Measurements from ENCODE around the gene PLK5.
"Not testable (repeated sequence)": the region's sequence is repeated elsewhere in the genome, so short reads cannot be mapped to it uniquely, and the experiment has no call there.

Gene PLK5

DNA sequence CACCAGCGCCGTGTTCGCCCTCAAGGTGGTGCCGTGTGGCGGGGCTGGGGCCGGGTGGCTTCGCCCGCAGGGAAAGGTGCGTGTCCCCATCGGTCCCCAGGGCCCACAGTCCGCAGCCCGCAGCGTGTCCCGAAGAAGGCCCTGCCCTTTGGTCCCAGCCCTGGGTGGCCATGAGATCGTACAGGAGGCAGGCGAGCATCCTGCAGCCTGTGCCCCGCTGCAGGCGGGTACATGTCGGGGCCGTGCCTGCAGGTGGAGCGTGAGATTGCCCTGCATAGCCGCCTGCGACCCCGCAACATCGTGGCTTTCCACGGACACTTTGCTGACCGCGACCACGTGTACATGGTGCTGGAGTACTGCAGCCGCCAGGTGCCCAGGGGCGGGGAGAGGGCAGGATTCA lies 1.5 kb downstream of the PLK5 start:
- no peak for DNase-seq (ENCODE audit: low spot score)

DNA sequence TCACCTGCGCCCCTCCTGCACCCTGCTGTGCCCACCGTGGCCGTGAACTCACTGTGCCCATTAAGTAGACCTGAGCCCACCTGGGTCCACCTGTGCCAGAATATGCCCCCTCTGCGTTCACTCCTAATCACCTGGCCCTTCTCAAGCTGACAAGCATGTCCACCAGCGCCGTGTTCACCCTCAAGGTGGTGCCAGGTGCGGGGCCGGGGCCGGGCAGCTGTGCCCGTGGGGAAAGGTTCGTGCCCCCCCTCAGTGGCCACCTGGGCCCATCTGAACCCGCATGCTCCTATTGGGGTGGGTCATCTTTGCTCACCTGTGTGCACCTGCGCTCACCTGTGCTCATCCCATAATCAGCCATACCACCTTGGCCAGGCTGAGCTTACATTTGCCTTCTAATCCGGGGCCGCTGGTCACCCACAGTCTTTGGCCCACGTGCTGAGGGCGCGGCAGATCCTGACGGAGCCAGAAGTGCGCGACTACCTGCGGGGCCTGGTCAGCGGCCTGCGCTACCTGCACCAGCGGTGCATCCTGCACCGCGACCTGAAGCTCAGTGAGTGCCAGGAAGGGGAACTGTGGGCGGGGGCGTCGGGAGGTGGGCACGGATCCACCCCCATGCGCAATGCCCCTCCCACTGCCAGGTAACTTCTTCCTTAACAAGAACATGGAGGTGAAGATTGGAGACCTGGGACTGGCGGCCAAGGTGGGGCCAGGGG lies 2.3 kb downstream of the PLK5 start:
- no peak for DNase-seq (ENCODE audit: low spot score)

DNA sequence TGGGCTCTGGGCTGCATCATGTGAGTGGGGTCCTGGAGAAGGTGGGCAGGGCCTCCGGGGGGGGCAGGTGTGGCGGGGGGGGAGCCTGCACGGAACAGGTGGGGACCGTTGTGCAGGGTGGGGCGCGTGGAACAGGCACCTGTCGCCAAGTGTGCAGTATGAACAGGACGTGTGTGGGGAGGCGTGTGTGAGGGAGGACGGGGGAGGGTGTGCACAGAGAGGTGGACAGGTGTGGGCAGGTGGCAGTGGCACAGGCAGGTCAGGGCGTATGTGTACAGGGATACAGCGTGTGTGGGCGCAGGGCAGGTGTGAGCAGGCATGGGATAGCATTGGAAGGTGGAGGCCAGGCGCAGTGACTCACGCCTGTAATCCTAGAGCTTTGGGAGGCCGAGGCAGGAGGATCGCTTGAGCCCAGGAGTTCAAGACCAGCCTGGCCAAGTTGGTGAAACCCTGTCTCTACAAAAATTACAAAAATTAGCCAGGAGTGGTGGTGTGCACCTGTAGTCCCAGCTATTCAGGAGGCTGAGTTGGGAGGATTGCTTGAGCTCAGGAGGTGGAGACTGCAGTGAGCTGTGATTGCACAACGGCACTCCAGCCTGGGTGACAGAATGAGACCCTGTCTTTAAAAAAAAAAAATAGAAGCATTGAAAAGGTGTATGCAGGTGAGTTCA lies 3.2 kb downstream of the PLK5 start:
- DNase-seq (ENCODE audit: low spot score), result no peak

DNA sequence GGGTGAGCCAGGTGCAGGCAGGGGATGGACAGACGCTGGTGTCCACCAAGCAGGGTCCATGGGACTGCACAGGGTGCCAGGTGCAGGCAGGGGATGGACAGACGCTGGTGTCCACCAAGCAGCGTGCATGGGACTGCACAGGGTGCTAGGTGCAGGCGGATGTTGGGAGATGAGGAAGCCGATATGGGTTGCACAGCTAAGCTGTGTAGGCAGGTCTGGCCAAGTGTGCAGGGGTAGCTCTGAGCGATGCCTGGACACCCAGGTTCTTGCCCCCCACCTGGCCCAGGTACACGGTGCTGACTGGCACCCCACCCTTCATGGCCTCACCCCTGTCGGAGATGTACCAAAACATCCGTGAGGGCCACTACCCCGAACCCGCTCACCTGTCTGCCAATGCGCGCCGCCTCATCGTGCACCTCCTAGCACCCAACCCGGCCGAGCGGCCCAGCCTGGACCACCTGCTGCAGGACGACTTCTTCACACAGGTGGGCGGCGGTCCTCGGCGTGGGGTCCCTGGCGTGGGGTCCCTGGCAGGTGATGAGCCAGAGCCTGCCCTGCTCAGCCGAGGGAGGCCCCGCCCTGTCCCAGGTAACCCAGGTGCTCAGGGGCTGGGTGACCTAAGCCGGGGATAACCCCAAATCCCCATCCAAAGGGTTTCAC lies 3.9 kb downstream of the PLK5 start:
- no peak for DNase-seq (ENCODE audit: low spot score)

DNA sequence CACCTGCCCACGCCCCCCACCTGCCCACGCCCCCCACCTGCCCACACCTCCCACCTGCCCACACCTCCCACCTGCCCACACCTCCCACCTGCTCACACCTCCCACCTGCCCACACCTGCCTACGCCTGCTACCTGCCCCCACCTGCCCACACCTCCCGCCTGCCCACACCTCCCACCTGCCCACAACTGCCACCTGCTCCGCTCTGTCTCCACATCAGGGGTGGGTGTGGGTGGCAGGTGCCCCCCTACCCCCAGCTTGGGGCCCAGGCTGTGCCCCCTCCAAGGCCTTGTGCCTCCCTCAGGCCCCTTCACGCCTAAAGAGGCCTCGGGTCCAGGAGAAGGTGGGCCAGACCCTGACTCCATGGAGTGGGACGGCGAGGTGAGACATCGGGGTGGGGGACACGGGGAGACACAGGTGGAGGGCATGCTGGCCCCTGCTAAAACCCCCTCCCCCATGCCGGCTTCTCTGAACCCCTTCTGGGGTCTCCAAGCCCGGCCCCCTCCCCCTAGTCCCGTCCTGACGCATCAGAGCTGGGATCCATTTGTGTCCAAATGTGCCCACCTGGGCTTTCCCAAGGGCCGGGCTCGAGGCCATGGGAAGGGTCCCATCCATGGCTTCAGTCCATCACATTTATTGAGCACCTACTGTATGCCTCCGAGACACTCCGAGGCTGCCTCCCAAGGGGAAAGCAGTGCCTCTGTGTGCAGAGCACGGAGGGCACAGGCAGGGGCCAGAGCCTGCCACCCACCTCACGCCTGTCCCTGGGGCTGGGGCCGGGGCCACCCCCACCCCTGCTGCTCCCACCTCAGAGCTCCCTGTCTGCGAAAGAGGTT lies 4.9 kb downstream of the PLK5 start:
- DNase-seq (ENCODE audit: low spot score), result no peak

DNA sequence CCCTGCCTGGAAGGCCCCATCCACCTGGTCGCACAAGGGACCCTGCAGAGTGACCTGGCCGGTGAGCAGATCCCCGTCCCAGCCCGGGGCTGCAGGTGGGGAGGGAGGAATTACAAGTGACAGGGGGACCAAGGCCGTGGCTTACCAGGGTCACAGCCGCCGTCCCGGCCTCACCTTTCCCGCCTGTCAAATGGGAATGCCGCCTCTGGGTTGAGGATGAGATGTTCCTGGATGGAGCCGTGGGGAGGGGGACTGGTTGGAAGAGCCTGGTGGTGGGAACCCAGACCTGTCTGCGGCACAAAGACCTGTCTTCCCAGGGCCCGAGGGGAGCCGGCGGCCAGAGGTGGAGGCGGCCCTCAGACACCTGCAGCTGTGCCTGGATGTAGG lies 5.5 kb downstream of the PLK5 start:
- no peak for DNase-seq (ENCODE audit: low spot score)

DNA sequence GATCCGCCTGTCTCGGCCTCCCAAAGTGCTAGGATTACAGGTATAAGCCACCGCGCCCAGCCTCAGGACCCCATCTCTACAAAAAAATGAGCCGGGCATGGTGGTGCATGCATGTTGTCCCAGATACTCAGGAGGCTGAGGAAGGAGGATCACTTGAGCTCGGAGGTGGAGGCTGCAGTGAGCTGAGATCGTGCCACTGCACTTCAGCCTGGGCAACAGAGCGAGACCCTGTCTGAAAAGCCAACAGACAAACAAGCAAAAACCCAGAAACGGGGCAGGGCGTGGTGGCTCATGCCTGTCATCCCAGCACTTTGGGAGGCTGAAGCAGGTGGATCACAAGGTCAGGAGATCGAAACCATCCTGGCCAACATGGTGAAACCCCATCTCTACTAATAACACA lies 7.0 kb downstream of the PLK5 start:
- DNase-seq (ENCODE audit: low spot score), result not testable (repeated sequence)

DNA sequence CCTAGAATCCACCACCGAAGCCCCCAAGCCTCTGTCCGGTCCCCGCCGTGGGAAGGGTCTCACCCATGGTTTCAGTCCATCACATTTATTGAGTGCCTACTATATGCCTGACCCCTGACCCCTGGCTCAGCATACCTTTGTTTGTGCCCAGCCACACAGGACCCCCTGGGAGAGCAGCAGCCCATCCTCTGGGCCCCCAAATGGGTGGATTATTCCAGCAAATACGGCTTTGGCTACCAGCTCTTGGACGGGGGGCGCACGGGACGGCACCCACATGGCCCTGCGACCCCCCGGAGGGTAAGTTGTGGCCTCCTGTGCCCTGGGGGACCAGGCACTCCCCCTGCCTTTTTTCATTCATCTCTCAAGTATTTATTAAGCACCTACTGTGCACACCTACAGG lies 7.7 kb downstream of the PLK5 start:
- DNase-seq (ENCODE audit: low spot score), result no peak

DNA sequence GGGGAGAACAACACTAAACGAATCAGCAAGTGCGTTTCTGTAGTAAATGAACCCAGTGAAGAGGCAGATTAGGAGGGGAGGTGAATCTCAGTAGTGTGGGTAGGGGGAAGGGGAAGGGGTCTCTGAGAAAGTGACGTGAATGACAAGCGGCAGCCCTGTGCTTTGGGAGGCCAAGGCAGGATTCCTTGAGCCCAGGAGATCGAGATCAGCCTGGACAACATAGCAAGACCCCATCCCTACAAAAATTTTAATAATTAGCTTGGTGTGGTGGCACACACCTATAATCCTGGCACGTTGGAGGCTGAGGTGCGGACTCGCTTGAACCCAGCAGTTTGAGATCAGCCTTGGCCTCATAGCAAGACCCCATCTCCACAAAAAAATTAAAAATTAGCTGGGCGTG lies 8.1 kb downstream of the PLK5 start:
- DNase-seq (ENCODE audit: low spot score), result no peak

DNA sequence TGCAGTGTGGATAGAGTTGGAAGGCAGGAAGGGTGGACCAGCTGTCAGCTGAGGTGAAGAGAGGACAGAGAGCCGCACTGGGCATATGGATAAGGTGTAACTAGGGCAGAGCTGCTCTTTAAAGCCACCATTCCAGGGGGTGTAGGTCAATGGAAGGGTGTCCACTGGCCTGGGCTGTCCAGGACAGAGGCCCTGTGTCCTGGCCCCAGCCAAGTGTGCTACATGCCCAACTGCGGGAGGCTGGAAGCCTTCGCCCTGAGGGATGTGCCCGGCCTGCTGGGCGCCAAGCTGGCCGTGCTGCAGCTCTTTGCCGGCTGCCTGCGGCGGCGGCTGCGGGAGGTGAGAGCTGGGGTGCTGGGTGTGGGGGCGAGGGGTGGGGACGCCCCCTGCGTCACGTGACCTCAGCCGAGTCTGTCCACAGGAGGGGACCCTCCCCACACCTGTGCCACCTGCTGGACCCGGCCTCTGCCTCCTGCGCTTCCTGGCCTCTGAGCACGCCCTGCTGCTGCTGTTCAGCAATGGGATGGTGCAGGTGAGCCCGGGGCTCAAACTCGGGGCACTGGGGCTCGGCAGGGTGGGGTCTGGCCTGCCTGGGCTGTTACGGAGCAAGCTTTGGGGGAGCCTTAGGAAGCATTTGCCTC lies 9.8 kb downstream of the PLK5 start:
- DNase-seq (ENCODE audit: low spot score), result no peak

DNA sequence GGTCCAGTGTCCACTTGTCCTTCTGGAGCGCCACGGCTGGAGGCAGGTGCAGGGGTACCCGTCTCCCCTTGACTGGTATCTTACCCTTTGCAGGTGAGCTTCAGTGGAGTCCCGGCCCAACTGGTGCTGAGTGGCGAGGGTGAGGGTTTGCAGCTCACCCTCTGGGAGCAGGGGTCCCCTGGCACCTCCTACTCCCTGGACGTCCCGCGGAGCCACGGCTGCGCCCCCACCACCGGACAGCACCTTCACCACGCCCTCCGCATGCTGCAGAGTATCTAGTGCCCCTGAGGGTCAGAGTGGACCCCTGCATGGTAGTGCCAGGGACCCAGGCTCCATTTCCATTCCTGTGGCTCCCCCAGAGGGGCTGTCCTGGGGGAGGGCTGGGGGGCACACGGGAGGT lies 11.1 kb downstream of the PLK5 start:
- no peak for DNase-seq (ENCODE audit: low spot score)

DNA sequence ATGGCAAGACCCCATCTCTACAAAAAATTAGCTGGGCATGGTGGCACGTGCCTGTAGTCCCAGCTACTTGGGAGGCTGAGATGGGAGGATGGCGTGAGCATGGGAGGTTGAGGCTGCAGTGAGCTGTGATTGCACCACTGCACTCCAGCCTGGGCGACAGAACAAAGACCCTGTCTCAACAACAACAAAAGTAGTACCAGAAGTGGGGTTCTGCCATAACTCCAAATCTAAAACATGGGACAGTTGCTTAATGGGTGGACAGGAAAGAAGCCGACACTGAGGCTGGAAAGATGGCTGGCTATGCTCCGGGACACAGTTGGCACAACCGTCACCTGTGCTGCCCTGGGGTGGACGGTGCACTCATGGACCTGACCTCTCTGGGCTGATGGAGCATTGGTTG lies 11.8 kb downstream of the PLK5 start:
- not testable (repeated sequence) for DNase-seq (ENCODE audit: low spot score)

DNA sequence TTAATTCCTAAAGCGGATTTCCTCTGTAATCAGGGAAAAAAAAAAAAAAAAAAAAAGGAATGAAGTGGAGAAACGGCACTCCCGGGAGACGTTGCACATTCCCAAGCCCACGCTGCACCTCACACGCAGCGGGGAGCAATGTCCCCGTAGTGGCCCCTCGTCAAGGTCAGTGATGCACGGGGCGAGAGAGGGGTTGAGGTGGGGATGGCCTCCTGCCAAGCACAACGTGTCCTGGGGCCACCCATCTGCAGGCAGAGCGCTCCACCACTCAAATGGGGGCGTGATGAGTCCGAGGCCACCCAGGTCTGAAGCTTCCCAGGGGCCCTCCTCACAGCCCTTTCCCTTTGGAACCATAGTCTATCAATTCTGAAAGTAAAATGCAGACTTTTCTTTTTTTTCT lies 15.1 kb downstream of the PLK5 start:
- DNase-seq (ENCODE audit: low spot score), result no peak

DNA sequence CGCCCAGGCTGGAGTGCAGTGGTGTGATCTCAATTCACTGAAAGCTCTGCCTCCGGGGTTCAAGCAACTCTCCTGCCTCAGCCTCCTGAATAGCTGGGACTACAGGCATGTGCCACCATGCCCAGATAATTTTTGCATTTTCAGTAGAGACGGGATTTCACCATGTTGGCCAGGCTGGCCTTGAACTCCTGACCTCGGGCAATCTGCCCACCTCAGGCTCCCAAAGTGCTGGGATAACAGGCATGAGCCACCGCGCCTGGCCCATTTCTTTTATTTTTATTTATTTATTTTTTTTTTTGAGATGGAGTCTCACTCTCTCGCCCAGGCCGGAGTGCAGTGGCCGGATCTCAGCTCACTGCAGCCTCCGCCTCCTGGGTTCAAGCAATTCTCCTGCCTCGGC lies 15.9 kb downstream of the PLK5 start:
- DNase-seq (ENCODE audit: low spot score), result not testable (repeated sequence)

DNA sequence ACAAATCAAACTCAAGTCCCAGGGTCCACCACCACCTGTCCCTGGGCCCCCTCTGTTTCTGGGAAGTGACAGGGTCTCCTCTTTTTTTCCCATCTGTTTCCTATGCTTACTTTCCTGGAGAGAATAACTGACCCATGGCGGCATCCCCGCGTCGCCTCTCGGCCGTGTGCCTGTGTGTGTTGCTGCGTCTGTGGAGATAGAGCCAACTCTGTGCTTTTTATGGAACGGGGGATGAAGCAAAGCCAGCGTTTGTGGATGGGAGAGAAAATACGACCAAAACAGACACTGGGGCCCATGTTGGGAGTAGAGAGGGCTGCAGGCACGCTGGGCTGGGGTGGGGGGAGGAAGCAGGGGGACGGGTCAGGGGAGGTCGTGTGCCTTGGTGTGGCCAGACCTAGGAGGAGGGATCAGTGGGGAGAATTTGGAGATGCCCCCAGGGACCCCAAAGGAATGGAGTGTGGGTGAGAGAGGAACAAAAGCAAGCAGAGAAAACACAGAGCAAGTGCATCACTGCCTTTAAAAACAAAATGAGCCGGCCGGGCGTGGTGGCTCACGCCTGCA lies 16.6 kb downstream of the PLK5 start:
- no peak for DNase-seq (ENCODE audit: low spot score)

DNA sequence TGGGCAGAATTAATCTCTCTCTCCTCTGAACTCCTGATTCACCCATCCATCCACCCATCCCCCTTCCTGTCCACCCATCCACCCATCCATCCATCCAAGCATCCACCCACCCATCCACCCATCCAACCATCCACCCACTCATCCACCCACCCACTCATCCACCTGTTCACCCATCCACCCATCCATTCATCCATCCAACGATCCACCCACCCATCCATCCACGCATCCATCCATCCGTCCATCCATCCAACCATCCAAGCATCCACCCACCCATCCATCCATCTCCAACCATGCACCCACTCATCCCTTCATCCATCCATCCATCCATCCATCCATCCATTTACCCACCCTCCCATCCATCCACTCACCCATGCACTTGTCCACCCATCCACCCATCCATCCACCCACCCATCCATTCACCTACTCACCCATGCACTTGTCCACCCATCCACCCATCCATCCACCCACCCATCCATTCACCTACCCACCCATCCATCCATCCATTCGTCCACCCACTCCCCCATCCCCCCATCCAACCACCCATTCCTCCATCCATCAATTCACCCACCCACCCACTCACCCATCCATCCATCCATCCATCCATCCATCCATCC lies 25.6 kb downstream of the PLK5 start:
- no peak for DNase-seq (ENCODE audit: low spot score)

DNA sequence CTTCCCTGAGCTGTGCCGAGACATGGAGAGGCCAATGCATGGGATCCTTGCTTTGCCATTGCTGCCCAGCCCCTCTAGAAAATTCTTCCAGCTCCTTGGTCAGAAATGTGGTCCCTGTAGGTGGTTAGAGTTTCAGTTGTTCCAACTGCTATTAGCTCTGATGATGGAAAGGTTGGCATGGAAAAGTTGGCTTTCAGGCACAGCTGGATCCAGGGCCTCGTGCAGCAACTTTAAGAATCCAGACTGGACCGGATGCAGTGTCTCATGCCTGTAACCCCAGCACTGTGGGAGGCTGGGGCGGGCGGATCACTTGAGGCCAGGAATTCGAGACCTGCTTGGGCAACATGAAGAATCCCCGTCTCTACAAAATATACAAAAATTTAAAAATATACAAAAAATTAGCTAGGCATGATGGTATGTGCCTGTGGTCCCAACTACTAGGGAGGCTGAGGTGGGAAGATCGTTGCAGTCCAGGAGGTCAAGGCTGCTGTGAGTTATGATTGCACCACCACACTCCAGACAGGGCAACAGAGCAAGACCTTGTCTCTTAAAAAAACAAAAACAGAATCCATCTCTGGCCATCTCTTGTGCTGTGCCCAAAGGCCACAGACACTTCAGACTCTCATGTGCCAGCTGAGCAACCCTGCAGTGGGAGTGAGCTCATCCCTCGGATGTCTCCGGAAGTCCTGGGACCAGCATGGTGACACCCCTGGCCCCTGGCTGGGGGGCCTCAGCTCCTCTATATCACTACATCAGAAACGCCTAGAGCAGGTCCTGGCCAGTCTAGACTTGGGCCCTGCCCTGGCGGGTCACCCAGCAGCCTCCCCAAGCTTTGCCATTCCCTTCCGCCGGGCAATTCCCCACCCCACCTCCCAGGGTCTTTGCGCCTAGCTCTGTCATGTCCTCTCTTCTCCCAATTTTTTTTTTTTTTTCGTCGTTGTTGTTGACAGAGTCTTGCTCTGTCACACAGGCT lies 27.5 kb downstream of the PLK5 start:
- no peak for DNase-seq (ENCODE audit: low spot score)

DNA sequence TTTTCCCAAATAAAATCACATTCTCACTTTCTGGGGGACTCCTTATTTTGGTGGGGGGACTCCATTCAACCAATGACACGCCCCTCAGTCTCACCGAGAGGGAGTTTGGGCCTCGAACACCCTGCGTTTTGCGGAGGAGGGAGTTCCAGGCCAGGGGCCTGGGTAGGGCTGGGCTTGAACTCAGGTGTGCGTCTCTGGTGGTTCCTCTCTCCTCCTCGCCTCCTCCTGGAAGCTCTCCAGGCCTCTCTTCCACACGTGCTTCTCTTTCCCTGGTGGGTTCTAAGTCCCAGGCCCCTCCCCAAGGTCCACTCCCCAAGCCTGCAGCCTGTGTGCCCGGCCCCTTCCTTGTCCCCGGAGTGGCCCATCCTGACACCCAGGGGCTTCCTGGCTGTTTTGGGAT lies 29.5 kb downstream of the PLK5 start:
- DNase-seq (ENCODE audit: low spot score), result no peak

DNA sequence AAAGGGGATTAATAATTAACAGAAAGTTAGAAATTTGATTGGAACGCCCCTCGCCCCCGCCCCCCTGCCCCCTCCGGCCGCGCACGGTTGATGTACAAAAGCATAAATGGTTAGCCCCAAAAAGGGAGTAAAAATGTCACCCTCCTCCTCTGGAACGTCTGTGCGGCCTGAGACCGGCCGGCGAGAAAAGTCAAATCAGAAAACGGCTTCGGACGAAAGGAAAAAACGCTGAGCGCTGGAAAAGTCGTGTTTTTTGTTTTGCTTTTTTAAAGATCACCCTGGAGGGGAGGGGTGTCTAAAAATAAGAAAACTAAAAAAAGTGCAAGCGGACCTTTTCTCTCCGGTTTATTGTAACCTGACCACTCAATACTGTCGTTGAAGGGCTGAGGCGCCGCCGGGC lies 31.1 kb downstream of the PLK5 start:
- no peak for DNase-seq (ENCODE audit: low spot score)

Data from hepatic stellate cell (primary cell).